ENCODE data around the gene GNAO1. TPM values are rescaled to one million over a fixed set of nuclear protein-coding genes. Genes with fewer than 3 reads are reported as not detected.

Gene GNAO1
- polyA plus RNA-seq, 3 donors, result not detected

GRCh38 chr16:56261656-56262055, 70.4 kb downstream of the GNAO1 start:
- no peak overlapping the region for H2AFZ ChIP-seq (ENCODE audit: insufficient read depth, low read depth, low read length, poor library complexity, severe bottlenecking)
- intact Hi-C loops (cut with micrococcal nuclease), result no loop called here
- no peak overlapping the region for H3K27ac ChIP-seq (ENCODE audit: low read depth in 1 of 2, low read length in 2 of 2)
- no peak overlapping the region for H3K9ac ChIP-seq (ENCODE audit: insufficient read depth, low read length, poor library complexity, severe bottlenecking)
- no peaks in the 10 kb centered on the region for H4K20me1 ChIP-seq (ENCODE audit: insufficient read depth, low read length)
- no peaks in the 10 kb centered on the region for H3K36me3 ChIP-seq (replicated peaks in 1 of 2; ENCODE audit: control insufficient read depth in 1 of 2, insufficient read depth in 2 of 2, low read length in 2 of 2)
- Mint-ChIP-seq H3K4me1 (peaks cover 7% of the 10 kb centered on the region), H3K4me3 (no peak overlapping the region), H3K27me3 (ENCODE audit: low read depth in 3 of 3) (peaks cover 3 to 10% (median 9%) of the 10 kb centered on the region in 3 donors), H3K36me3 (no peaks in the 10 kb centered on the region), H3K27ac (no peak overlapping the region), H3K9me3 (peaks cover 0 to 1% (median 0%) of the 10 kb centered on the region in 7 donors)
- H3K4me3 ChIP-seq (replicated peaks in 1 of 3; ENCODE audit: low read depth in 2 of 3, low read length in 3 of 3), result no peak overlapping the region
- no peak for TF ChIP-seq CTCF (IDR thresholded peaks at IDR 0.05)
- no peak for DNase-seq
- H3K79me2 ChIP-seq (ENCODE audit: insufficient read depth, low read length), result no peaks in the 10 kb centered on the region
- 91% methylated on average over 7 of the region's 7 CpGs for WGBS (ENCODE audit: insufficient coverage)
- H3K9me3 ChIP-seq (replicated peaks in 1 of 2; ENCODE audit: control insufficient read depth in 1 of 2, insufficient read depth in 1 of 2, low read length in 2 of 2), result no peaks in the 10 kb centered on the region
- peaks cover 0 to 4% of the 10 kb centered on the region in 2 donors for H3K27me3 ChIP-seq (ENCODE audit: control insufficient read depth in 2 of 2, insufficient read depth in 2 of 2, low read length in 2 of 2)
- no peak overlapping the region for H3K4me2 ChIP-seq (replicated peaks; ENCODE audit: extremely low read depth, low read length, poor library complexity, severe bottlenecking)
- H3K4me1 ChIP-seq (ENCODE audit: control insufficient read depth in 1 of 2, insufficient read depth in 2 of 2, low read length in 2 of 2), result no peaks in the 10 kb centered on the region

- Histone ChIP-seq H3K79me2 (ENCODE audit: insufficient read depth, low read length) (no peaks in the 10 kb centered on the region), H2AFZ (ENCODE audit: insufficient read depth, low read depth, low read length, poor library complexity, severe bottlenecking) (peak overlapping the region; percentile 1), H3K4me2 (replicated peaks; ENCODE audit: extremely low read depth, low read length, poor library complexity, severe bottlenecking) (no peak overlapping the region), H3K27me3 (ENCODE audit: control insufficient read depth in 2 of 2, insufficient read depth in 2 of 2, low read length in 2 of 2) (peaks cover 0 to 4% of the 10 kb centered on the region in 2 donors), H4K20me1 (ENCODE audit: insufficient read depth, low read length) (no peaks in the 10 kb centered on the region), H3K36me3 (replicated peaks in 1 of 2; ENCODE audit: control insufficient read depth in 1 of 2, insufficient read depth in 2 of 2, low read length in 2 of 2) (no peaks in the 10 kb centered on the region), H3K4me3 (replicated peaks in 1 of 3; ENCODE audit: low read depth in 2 of 3, low read length in 3 of 3) (no peak overlapping the region), H3K4me1 (ENCODE audit: control insufficient read depth in 1 of 2, insufficient read depth in 2 of 2, low read length in 2 of 2) (no peaks in the 10 kb centered on the region), H3K9me3 (replicated peaks in 1 of 2; ENCODE audit: control insufficient read depth in 1 of 2, insufficient read depth in 1 of 2, low read length in 2 of 2) (no peaks in the 10 kb centered on the region), H3K9ac (ENCODE audit: insufficient read depth, low read length, poor library complexity, severe bottlenecking) (no peak overlapping the region), H3K27ac (ENCODE audit: low read depth in 1 of 2, low read length in 2 of 2) (no peak overlapping the region)
- Mint-ChIP-seq H3K9me3 (peaks cover 0 to 2% (median 0%) of the 10 kb centered on the region in 7 donors), H3K36me3 (no peaks in the 10 kb centered on the region), H3K4me3 (no peak overlapping the region), H3K27me3 (ENCODE audit: low read depth in 3 of 3) (peaks cover 3 to 11% (median 9%) of the 10 kb centered on the region in 3 donors), H3K4me1 (peaks cover 7% of the 10 kb centered on the region), H3K27ac (no peak overlapping the region)
- 26% methylated on average over 3 of the region's 5 CpGs for WGBS (ENCODE audit: insufficient coverage)
- intact Hi-C loops (cut with micrococcal nuclease), result no loop called here
- TF ChIP-seq CTCF (IDR thresholded peaks at IDR 0.05), result no peak
- DNase-seq, result no peak
These were observed 70.9 kb downstream of the GNAO1 start for GRCh38 chr16:56262148-56262547.

All from CD14-positive monocyte (primary cell).